ENCODE measurements around the gene TCOF1. TPM values are rescaled to one million over a fixed set of nuclear protein-coding genes. Genes with fewer than 3 reads are reported as not detected.
A peak's percentile ranks its signal among the peaks of the same experiment; 100 is the strongest.

TCOF1 gene
- polyA plus RNA-seq, 6 donors from 2014 or later: 5.1 to 31.2 (median 9.3) TPM

- H3K27ac Mint-ChIP-seq: no peak overlapping the region
- H3K9me3 Mint-ChIP-seq: no peaks in the 10 kb centered on the region
- DNase-seq: no peak
Measured at GRCh38 chr5:150329881-150330876, 27.3 kb upstream of the TCOF1 start.

GRCh38 chr5:150333400-150333799 is 24.1 kb upstream of the TCOF1 start:
- H3K27me3 Mint-ChIP-seq: peaks cover 0 to 26% (median 7%) of the 10 kb centered on the region in 3 donors
- H3K36me3 Mint-ChIP-seq: no peaks in the 10 kb centered on the region
- peak overlapping the region in 1 of 6 donors; percentile 78 for H3K27ac Mint-ChIP-seq
- peaks cover 0 to 3% (median 0%) of the 10 kb centered on the region in 7 donors for H3K9me3 Mint-ChIP-seq
- H3K4me3 Mint-ChIP-seq: no peak overlapping the region
- no peak for DNase-seq
- no peak for ATAC-seq (ENCODE audit: low read depth in 2 of 2)
- peaks cover 0 to 5% (median 0%) of the 10 kb centered on the region in 3 donors for H3K4me1 Mint-ChIP-seq

More at GRCh38 chr5:150329881-150330876, 27.3 kb upstream of the TCOF1 start:
- H3K36me3 Mint-ChIP-seq: no peaks in the 10 kb centered on the region
- peaks cover 0 to 5% (median 0%) of the 10 kb centered on the region in 3 donors for H3K4me1 Mint-ChIP-seq
- H3K27me3 Mint-ChIP-seq: peaks cover 0 to 18% (median 17%) of the 10 kb centered on the region in 3 donors
- ATAC-seq (ENCODE audit: low read depth in 2 of 2): no peak
- no peak overlapping the region for H3K4me3 Mint-ChIP-seq

- ATAC-seq (ENCODE audit: low read depth in 2 of 2): no peak
- peaks cover 0 to 3% (median 0%) of the 10 kb centered on the region in 7 donors for H3K9me3 Mint-ChIP-seq
Measured at GRCh38 chr5:150335778-150336177, 21.7 kb upstream of the TCOF1 start.

GRCh38 chr5:150338546-150338945 is 19.0 kb upstream of the TCOF1 start:
- no peak for DNase-seq
- H3K4me1 Mint-ChIP-seq: no peaks in the 10 kb centered on the region
- H3K36me3 Mint-ChIP-seq: no peaks in the 10 kb centered on the region
- peaks cover 0 to 3% (median 0%) of the 10 kb centered on the region in 7 donors for H3K9me3 Mint-ChIP-seq
- no peak overlapping the region for H3K27ac Mint-ChIP-seq
- ATAC-seq (ENCODE audit: low read depth in 2 of 2): no peak
- H3K27me3 Mint-ChIP-seq: peaks cover 0 to 10% (median 0%) of the 10 kb centered on the region in 3 donors
- no peak overlapping the region for H3K4me3 Mint-ChIP-seq

More at GRCh38 chr5:150335778-150336177, 21.7 kb upstream of the TCOF1 start:
- Mint-ChIP-seq H3K4me1 (no peaks in the 10 kb centered on the region), H3K27ac (no peak overlapping the region), H3K36me3 (no peaks in the 10 kb centered on the region), H3K27me3 (peaks cover 0 to 10% (median 0%) of the 10 kb centered on the region in 3 donors), H3K4me3 (no peak overlapping the region)
- no peak for DNase-seq

- no peak for ATAC-seq (ENCODE audit: low read depth in 2 of 2)
- Mint-ChIP-seq H3K27me3 (peaks cover 0 to 10% (median 0%) of the 10 kb centered on the region in 3 donors), H3K36me3 (no peaks in the 10 kb centered on the region), H3K27ac (no peak overlapping the region), H3K4me1 (no peaks in the 10 kb centered on the region), H3K9me3 (peaks cover 0 to 3% (median 0%) of the 10 kb centered on the region in 7 donors), H3K4me3 (no peak overlapping the region)
- no peak for DNase-seq
Measured at GRCh38 chr5:150339165-150339564, 18.3 kb upstream of the TCOF1 start.

- no peak overlapping the region for H3K27ac Mint-ChIP-seq
- ATAC-seq (ENCODE audit: low read depth in 2 of 2) (no peak), DNase-seq (no peak)
- H3K9me3 Mint-ChIP-seq: peaks cover 0 to 3% (median 0%) of the 10 kb centered on the region in 7 donors
- no peaks in the 10 kb centered on the region for H3K36me3 Mint-ChIP-seq
- H3K27me3 Mint-ChIP-seq: peaks cover 0 to 10% (median 0%) of the 10 kb centered on the region in 3 donors
- no peak overlapping the region for H3K4me3 Mint-ChIP-seq
- H3K4me1 Mint-ChIP-seq: no peaks in the 10 kb centered on the region
Measured at GRCh38 chr5:150339841-150340240, 17.7 kb upstream of the TCOF1 start.

GRCh38 chr5:150340614-150341255 is 16.8 kb upstream of the TCOF1 start:
- Mint-ChIP-seq H3K27ac (no peak overlapping the region), H3K4me3 (no peak overlapping the region), H3K27me3 (peaks cover 0 to 10% (median 0%) of the 10 kb centered on the region in 3 donors), H3K36me3 (no peaks in the 10 kb centered on the region), H3K4me1 (no peaks in the 10 kb centered on the region), H3K9me3 (peaks cover 0 to 3% (median 0%) of the 10 kb centered on the region in 7 donors)
- ATAC-seq (ENCODE audit: low read depth in 2 of 2) (no peak), DNase-seq (no peak)

GRCh38 chr5:150341331-150341730 is 16.2 kb upstream of the TCOF1 start:
- peak overlapping the region in 1 of 6 donors; percentile 65 for H3K27ac Mint-ChIP-seq
- no peaks in the 10 kb centered on the region for H3K36me3 Mint-ChIP-seq
- no peak for ATAC-seq (ENCODE audit: low read depth in 2 of 2)
- no peak overlapping the region for H3K4me3 Mint-ChIP-seq
- DNase-seq: no peak
- no peaks in the 10 kb centered on the region for H3K4me1 Mint-ChIP-seq
- H3K9me3 Mint-ChIP-seq: peaks cover 0 to 3% (median 0%) of the 10 kb centered on the region in 7 donors
- peaks cover 0 to 10% (median 0%) of the 10 kb centered on the region in 3 donors for H3K27me3 Mint-ChIP-seq

- Mint-ChIP-seq H3K9me3 (peaks cover 0 to 3% (median 0%) of the 10 kb centered on the region in 7 donors), H3K4me1 (no peaks in the 10 kb centered on the region), H3K36me3 (no peaks in the 10 kb centered on the region), H3K4me3 (no peak overlapping the region), H3K27me3 (peaks cover 0 to 7% (median 0%) of the 10 kb centered on the region in 3 donors), H3K27ac (peak overlapping the region in 1 of 6 donors; percentile 29)
- DNase-seq (no peak), ATAC-seq (ENCODE audit: low read depth in 2 of 2) (no peak)
Measured at GRCh38 chr5:150341989-150342388, 15.5 kb upstream of the TCOF1 start.

GRCh38 chr5:150342583-150342982 is 14.9 kb upstream of the TCOF1 start:
- Mint-ChIP-seq H3K4me1 (no peaks in the 10 kb centered on the region), H3K9me3 (no peaks in the 10 kb centered on the region), H3K4me3 (no peak overlapping the region), H3K27ac (peak overlapping the region in 1 of 6 donors; percentile 29), H3K36me3 (no peaks in the 10 kb centered on the region), H3K27me3 (peaks cover 0 to under 1% (median 0%) of the 10 kb centered on the region in 3 donors)
- no peak for DNase-seq
- no peak for ATAC-seq (ENCODE audit: low read depth in 2 of 2)

GRCh38 chr5:150343994-150344631 is 13.4 kb upstream of the TCOF1 start:
- H3K4me1 Mint-ChIP-seq: no peaks in the 10 kb centered on the region
- H3K9me3 Mint-ChIP-seq: no peaks in the 10 kb centered on the region
- ATAC-seq (ENCODE audit: low read depth in 2 of 2): no peak
- peak overlapping the region in 1 of 6 donors; percentile 72 for H3K27ac Mint-ChIP-seq
- no peaks in the 10 kb centered on the region for H3K27me3 Mint-ChIP-seq
- no peak for DNase-seq
- no peaks in the 10 kb centered on the region for H3K36me3 Mint-ChIP-seq
- H3K4me3 Mint-ChIP-seq: no peak overlapping the region

GRCh38 chr5:150345716-150346115 is 11.8 kb upstream of the TCOF1 start:
- H3K9me3 Mint-ChIP-seq: no peaks in the 10 kb centered on the region
- peaks cover 3 to 7% (median 4%) of the 10 kb centered on the region in 3 donors for H3K4me1 Mint-ChIP-seq
- no peak overlapping the region for H3K4me3 Mint-ChIP-seq
- ATAC-seq (ENCODE audit: low read depth in 2 of 2): no peak
- DNase-seq: no peak
- no peaks in the 10 kb centered on the region for H3K27me3 Mint-ChIP-seq
- no peak overlapping the region for H3K27ac Mint-ChIP-seq
- no peaks in the 10 kb centered on the region for H3K36me3 Mint-ChIP-seq

GRCh38 chr5:150346592-150346991 is 10.9 kb upstream of the TCOF1 start:
- DNase-seq: no peak
- ATAC-seq (ENCODE audit: low read depth in 2 of 2): no peak
- peaks cover 9 to 15% (median 9%) of the 10 kb centered on the region in 3 donors for H3K4me1 Mint-ChIP-seq
- no peak overlapping the region for H3K27ac Mint-ChIP-seq
- no peaks in the 10 kb centered on the region for H3K36me3 Mint-ChIP-seq
- H3K9me3 Mint-ChIP-seq: no peaks in the 10 kb centered on the region
- no peaks in the 10 kb centered on the region for H3K27me3 Mint-ChIP-seq
- no peak overlapping the region for H3K4me3 Mint-ChIP-seq
